HG03135 (cell line): ENCODE data around the gene PDLIM1.
A peak's percentile ranks its signal among the peaks of the same experiment; 100 is the strongest.
"Not testable (repeated sequence)": the region's sequence is repeated elsewhere in the genome, so short reads cannot be mapped to it uniquely, and the experiment has no call there.

Experiments used
- ATAC-seq: cut with Tn5 transposase; IDR thresholded peaks from one replicate; pipeline ENCODE4 v1.9.1; 2021; ENCODE audit warnings: mild to moderate bottlenecking, moderate library complexity; ENCODE audit not compliant: unreplicated experiment

Gene PDLIM1

DNA sequence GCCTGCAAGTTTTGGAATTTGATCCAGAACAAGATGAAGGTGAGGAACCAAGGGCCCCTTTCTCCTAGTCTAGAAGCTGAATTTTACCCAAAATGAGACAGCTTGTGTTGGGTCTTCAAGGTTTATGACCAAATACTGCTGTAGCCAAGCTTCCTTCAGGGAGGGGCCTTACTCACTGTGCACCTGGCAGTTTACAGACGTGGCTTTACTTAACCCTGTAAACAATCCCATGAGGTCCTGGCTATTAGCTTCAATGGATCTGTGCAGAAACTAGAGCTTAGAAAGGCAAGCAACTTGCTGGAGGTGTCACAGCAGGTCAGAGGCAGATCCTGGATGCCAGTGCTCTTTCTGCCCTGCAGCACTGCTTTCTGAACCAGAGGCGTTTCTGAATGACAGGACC, 46.7 kb downstream of the PDLIM1 start:
- no peak for ATAC-seq

DNA sequence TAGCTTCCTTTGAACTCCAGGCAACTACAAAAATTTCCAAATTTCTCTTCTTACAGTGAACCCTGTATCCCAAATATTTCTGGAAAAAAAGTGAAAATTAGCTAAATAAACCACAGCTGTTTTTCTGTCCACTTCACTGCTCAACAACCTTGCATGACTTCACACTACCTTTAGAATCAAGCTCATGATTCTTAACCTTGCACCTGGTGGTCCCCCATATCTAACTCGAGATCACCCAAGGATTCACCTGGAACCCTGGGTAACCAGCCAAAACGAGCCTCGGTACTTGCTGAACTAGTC, 47.5 kb downstream of the PDLIM1 start:
- ATAC-seq: no peak

DNA sequence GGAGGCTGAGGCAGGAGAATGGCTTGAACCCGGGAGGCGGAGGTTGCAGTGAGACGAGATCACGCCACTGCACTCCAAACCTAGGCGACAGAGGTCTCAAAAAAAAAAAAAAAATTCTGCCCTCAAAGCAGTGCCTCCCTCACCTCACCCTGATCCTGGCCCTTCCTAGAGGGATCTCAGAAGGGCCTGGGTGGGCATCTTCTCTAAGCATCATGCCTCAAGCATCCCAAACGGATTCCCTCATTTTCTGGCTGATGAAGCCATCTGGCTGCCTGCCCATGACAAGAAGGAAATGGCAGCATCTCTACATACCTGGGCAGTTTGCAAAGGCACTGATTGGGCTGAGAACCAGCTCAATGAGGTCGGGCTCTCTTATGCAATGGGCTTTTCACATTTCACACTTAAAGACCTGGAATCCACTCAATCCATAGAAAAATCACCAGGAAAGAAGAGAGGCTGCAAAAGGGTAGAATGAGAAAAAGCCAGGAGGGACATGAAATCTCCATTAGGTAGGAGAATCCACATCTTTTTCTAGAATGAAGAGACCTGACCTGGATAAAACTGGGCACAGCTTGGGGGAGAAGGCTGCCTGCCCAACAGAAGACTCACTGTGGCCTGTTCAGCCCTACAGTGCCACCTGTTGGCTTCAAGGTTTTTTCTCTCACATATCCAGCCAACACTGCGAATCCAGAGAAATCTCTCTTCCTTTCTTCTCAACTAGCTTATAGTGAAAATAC, 48.1 kb downstream of the PDLIM1 start:
- no peak for ATAC-seq

DNA sequence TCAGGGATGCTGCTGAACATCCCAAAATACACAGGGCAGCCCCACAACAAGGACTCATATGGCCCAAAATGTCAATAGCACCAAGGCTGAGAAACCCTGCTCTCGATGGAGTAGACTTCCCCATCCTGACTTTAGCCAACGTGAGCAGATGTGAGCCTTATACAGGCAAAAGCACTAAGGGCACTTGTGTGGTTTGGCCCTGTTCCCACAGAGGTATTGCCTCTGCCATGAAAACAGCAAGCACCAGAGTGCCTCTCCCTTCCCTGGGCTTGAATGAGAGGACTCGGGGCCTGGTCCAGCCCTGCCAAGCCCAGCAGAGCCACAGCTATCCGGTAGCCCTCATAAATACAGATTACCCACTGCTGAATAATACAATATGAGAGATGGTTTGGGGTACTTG, 49.3 kb downstream of the PDLIM1 start:
- no peak for ATAC-seq

DNA sequence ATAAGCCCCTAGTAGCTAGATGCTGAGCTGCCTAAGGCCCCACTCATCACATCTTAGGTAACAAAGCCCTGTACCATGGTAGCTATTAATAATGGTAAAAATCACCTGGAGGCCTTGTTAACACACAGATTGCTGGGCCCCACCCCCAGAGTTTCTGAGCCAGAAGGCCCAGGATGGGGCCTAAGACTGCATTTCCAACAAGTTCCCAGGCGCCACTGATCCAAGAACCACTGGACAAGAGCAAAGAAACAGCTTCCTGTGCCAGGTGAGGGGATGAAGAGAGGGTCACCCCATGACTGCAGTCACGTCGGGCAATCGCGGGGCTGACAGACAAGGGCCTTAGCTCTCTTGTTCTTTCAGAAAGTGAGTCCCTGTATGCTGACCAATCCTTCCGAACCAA, 50.0 kb downstream of the PDLIM1 start:
- no peak for ATAC-seq

DNA sequence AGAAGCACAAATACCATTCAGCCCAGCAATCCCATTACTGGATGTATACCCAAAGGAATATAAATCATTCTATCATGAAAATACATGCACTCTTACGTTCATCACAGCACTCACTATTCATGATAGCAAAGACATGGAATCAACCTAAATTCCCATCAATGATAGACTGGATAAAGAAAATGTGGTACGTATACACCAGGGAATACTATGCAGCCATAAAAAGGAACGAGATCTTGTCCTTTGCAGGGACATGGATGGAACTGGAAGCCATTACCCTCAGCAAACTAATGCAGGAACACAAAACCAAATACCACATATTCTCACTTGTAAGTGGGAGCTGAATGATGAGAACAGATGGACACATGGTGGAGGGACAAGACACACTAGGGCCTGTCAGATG, 50.7 kb downstream of the PDLIM1 start:
- not testable (repeated sequence) for ATAC-seq

DNA sequence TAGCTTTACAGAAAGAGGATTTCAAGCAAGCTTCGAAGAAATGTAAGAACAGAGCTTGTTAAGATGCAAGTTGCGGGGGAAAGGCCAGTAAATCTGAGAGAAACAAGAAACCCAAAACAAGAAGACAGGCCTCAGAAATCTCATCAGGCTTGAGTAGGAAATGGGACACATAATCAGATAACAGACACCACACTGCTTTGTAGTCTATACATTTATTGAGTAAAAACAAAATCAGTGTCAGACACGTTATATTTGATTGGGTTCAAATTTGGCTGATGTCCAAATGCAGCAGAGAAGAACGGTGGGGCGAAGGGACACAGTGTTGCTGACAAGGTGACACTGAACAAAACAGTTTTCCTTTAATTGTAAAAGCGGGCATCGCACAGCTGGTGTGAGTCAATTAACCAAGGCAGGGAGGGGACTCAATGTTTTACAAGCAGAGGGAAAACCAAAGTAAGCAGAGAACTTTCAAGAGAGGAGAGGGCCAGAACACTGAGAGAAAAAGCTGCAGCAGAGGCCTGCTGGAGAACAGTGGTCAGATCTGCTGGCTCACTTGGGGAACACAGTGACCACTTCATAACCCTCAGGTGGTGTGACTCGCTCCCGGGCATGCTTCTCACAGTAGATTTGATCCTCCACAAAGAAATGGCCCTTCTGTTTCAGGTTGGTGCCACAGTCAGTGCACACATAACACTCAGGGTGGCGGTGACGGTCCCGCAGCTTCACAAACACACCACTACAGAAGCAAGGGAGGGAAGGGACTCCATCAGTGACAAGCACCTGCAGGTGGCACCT, 53.2 kb downstream of the PDLIM1 start:
- ATAC-seq: no peak

DNA sequence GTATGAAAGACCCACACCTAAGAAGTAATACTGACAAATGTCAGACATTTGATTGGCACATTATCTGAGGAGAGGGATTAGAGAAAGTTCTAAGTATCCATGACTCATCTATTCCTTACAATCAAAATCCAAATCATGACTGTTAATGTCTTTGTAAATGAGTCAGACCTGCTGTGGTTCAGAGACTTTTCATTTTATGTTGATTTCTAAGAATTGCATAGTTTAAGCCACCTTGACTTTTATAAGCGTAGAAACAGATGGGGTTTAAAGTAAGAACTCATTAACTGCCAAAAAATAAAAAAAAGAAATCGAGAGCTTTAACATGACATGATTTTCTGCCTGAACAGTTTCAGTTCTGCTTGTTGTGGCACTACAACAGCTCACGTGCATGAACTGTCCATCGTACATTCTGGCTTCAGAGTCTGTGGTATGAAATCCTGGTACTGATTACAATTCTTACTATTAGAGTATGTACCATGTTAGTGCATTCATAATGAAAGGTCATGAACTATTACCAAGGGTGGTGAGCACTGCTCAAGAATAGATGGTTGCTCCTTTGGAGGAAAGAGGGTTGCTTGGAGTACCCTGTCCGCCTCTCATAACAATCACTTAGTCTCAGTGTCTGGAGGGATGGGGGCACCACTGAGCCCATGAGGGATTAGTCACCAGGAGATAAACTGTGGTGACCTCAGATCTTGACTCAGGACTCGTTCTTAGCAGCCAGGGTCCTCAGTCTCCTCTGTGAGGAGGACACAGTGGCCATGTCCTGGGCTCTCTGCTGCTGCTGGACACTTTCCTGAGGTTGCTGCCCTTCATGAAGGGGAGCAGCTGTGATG, 54.5 kb downstream of the PDLIM1 start:
- peak; percentile 98 for ATAC-seq

DNA sequence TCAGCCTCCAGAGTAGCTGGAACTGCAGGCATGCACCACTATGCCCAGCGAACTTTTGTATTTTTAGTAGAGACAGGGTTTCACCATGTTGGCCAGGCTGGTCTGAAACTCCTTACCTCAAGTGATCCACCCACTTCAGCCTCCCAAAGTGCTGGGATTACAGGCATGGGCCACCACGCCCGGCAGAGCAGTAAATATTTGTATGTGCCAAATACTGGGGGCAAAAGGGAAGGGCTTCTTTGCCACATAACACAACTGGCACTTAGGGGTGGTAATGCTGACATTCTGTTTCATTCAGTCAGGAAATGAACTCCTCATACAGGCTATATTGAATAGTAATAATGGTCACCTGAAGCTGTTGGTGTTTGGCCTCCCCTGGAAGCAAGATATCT, 55.1 kb downstream of the PDLIM1 start:
- ATAC-seq: no peak

DNA sequence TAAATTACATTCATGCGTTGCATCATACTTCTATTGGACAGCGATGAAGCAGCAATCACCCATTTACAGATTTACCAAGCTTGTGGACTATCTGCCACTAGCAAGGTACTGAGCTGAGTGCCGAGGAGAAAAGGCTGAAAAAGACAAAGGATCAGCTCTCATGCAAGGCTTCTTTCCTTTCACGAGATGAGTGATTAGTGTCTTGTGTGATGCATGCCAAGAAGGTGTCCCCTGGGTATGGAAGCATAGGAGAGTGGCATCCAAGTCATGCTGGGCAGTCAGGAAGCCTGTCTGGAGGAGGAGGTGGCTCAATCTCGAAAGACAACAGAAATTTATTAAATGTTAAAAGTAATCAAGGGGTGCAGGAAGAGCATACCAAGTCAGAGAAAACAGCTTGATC, 55.9 kb downstream of the PDLIM1 start:
- ATAC-seq: no peak

DNA sequence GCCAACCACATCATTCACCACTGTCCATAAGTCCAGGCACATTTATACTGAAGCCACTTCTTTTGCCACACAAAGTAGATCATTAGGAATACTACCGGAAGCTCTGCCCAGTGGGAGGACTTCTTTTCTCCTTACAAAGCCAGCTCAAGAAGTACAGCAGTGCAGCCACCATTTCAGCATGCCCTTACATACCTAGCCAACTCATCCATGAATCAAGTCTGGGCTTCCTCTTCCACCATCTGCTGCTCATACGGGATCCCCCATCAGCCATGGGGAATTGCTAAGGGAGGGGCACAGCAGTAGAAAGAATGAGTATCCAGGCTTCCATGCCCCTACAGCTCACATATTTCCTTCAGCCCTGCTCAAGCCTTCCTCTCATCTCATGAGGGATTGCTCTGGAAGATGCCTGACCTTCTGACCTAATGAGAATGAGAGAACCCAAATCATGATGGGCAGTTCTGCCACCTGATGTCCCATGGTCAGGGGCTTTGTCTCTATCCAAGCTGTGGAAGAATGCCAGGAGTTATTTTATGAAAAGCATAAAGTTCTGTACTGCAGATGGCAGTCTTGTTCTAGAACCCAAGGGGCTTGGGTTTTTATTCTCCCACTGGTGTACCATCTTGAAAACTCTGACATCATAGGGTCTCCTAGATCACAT, 57.3 kb downstream of the PDLIM1 start:
- ATAC-seq: no peak

DNA sequence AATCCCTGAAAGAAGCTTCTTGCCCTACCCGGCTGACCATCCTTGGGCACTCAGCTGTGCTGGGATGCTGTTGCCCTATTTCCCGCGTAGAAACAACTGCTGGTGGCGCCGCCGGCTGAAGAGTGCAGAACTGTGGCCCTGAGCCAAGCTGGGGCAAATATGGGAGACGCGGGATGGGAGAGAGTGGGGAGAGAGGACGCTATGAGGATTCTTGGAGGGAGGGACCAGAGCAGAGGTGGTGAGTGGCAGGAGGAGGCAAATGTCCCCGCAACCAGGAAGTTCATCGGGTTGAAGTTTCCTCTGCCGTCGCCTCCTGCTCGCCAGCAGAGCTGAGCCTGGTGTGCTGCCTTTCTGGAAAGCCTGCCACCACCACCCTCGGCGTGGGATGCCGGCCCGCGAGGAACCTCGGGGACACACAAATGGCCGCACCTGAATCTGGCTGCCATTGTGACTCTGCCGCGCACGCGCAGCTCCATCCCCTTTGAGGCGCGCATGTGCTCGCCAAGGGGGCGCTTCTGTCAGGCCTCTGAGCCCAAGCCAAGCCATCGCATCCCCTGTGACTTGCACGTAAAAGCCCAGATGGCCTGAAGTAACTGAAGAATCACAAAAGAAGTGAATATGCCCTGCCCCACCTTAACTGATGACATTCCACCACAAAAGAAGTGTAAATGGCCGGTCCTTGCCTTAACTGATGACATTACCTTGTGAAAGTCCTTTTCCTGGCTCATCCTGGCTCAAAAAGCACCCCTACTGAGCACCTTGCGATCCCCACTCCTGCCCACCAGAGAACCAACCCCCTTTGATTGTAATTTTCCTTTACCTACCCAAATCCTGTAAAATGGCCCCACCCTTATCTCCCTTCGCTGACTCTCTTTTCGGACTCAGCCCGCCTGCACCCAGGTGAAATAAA, 59.9 kb downstream of the PDLIM1 start:
- not testable (repeated sequence) for ATAC-seq

DNA sequence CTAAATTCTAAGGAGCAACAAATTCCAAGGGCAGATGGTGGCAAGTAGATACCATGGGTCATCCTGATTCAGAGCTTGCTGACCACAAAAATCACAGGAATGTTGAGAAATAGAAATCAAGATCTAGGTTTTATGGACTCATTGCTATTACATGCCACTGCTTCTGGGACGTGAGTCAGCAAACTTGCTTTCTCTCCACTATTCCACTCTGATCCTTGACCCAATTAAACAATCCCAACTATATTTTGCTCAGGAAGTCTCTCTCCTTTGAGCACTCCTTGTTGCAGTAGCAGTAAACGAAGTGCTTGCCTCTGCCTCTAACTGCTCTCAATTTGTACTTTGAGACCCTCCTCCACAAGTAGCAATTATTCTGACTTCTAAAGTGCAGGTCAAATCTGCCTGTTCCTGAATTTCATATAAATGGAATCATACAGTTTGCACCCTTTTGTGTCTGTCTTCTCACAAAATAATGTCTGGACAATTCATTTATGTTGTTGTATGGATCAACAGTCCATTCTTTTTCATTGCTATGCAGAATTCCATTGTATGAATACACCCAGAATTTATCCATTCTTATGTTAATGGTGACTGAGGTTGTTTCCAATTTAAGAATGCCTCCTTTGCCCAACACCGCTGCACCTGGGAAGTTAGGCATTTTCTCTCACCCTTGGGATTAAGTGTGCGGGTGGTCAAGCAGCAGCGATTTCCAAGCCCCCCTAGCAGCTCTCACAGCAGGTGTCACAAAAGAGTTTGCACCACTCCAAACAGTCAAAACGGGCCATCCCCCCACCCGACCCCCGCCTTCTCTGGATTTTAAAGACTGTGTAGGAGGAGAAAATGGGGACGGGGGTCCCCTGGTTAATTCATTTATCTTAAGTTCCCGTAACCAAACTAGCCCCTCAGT, 60.8 kb downstream of the PDLIM1 start:
- no peak for ATAC-seq

DNA sequence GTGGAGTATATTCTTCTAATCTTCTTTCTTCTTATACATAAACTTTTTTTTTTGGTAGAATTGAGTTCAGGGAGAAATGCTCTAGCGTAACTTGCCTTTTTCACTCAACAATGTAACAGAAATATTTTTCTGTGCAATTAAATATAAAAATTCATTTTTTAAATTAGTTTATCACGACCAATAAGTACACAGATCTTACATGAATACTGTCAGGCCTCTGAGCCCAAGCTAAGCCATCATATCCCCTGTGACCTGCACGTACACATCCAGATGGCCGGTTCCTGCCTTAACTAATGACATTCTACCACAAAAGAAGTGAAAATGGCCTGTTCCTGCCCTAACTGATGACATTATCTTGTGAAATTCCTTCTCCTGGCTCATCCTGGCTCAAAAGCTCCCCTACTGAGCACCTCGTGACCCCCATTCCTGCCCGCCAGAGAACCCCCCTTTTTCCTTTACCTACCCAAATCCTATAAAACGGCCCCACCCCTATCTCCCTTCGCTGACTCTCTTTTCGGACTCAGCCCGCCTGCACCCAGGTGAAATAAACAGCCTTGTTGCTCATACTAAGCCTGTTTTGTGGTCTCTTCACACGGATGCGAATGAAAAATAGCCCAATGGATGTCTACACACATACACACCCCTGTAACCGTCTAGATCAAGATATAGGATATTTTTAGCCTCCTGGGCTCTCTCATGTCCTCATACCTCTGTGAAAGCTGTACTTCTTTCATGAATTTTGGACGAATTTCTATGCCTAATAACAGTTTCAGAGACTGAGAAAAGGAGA, 61.7 kb downstream of the PDLIM1 start:
- ATAC-seq: not testable (repeated sequence)

DNA sequence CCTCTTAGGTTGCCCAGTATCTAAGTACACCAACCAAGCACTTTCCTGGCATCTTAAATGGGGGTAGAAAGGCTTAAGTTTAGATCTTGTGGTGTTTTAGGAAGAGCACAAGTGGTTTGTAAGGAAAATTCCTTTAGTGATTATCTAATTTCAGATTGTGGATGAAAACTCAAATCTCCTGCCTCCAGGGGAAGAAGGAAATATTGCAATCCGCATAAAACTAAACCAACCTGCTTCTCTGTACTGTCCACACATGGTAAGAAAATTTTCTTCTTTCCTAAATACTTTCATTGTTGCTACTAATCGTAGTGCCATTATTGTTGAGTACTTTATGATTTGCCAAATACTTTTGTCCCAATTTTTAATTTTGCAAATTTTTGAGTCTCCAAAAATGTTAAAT, 65.7 kb downstream of the PDLIM1 start:
- ATAC-seq: no peak

DNA sequence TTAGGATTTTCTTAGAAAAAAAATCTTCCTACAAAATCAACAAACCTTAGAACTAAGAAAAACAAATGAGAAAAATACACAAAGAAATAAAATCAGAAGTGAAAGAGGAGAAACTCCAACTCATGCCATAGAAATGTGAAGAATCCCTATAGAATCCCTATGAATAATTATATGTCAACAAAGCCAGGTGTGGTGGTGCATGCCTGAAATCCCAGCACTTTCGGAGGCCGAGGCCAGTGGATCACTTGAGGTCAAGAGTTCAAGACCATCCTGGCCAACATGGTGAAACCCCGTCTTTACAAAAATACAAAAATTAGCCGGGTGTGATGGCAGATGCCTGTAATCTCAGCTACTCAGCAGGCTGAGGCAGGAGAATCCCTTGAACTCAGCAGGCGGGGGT, 69.7 kb downstream of the PDLIM1 start:
- no peak for ATAC-seq

DNA sequence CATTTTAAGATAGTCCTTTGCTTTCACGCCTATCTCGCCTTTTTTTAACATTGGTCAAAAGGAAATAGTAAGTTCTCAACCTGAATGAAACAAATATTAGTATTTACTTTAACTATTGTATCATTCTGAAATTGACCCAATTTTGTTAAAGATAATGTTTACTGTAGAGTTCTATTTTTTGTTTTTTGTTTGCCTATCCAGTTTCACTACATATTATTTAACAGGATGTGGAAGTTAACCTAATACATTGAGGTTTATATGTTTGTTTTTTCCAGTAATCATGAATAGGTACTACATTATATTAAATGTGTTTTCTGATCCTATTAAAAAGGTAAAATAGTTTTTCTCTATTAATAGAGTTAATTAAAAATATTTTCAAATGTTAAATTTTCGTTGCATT, 70.3 kb downstream of the PDLIM1 start:
- ATAC-seq: no peak

DNA sequence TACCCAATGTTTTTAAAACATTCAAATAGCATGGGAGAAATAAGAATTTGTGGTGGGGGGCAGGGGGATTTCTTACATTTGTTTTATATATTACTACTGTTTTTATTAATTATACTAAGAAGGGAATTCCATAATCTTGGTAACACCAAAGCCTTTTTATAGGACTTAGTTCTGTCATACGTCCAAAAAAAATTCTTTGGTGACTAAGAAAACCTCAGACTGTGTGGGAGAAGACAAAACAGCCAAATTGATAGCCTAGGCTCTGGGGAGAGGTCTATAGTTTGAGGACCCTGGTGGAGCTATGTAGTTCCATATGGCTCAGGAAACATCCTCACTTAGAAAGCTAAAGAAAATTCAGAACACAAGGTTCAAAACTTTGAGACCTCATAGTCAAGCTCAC, 73.3 kb downstream of the PDLIM1 start:
- ATAC-seq: no peak
